Stimulated activated CD4-positive, alpha-beta T cell treated with anti-CD3 and anti-CD28 coated beads, Interleukin-1b, Interleukin-23, amount 100 ng/mL, for 24 hours (primary cell): ENCODE data around the gene EFS.
"Not testable (repeated sequence)": the region's sequence is repeated elsewhere in the genome, so short reads cannot be mapped to it uniquely, and the experiment has no call there.

Experiments used
- DNase-seq, 4 experiments: peaks; one replicate each; pipeline ENCODE4 v3.0.0-alpha.2; 2020; ENCODE audit warnings: low read depth in 4 of 4, low spot score in 1 of 4

The EFS gene

DNA sequence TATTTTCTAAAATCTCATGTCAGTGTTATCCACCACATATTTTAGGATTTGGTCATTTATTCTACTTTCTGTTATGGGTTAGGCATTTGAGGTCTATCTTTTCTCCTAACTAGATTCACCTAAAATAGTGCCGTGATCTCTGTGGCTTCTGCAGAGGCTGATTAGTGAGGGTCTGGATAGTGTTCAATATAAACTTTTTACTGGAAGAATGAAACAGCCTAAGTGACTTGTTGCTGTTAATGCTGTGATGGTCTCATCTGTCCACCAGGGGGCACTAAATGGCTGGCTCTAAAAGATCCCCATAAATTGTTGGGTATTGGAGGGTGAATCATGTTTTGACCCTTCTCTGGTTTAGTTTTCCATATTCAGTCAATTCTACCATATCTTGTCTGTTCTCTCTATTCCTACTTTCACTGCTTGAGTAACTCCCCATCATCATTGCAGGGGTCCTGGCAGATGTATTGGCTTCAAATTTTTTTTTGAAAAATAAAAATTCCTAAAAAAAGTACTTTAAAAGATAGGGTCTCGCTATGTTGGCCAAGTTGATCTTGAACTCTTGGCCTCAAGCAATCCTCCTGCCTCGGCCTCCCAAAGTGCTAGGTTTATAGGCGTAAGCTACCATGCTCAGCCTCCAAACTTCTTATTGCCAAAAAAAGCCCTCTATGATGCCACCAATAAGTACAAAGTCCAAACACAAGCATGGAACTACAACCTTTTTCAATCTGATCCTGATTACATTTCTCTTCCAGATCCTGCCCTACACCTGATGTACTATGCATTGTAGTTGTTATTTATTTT lies 36.8 kb downstream of the EFS start:
- DNase-seq = peak; percentile 32 to 57 (median 45)

DNA sequence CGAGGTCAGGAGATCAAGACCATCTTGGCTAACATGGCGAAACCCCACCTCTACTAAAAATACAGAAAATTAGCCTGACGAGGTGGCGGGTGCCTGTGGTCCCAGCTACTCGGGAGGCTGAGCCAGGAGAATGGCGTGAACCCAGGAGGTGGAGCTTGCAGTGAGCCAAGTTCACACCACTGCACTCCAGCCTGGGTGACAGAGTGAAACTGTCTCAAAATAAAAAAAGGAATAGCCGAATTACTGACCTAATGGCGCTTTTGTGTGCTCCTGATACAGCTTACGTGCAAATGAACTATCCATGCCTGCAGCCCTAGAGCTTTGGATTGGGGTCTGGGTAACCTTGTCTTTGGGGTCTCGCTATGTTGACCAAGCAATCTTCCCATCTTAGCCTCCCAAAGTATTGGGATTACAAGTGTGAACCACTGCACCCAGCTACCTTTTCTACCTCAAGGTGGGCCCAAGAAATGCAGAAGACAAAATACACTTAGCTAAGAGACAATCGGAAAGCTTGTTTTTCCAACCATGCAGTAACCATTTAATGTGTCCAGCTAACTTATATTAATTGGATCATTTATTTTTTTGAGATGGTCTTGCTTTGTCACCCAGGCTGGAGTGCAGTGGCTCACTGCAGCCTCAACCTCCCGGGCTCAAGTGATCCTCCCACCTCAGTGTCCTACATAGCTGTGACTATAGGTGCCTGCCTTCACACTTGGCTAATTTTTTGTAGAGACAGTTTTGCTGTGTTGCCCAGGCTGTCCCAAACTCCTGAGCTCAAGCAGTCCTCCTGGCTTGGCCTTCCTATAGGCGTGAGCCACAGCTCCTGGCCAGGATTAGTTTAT lies 38.3 kb downstream of the EFS start:
- no peak for DNase-seq

DNA sequence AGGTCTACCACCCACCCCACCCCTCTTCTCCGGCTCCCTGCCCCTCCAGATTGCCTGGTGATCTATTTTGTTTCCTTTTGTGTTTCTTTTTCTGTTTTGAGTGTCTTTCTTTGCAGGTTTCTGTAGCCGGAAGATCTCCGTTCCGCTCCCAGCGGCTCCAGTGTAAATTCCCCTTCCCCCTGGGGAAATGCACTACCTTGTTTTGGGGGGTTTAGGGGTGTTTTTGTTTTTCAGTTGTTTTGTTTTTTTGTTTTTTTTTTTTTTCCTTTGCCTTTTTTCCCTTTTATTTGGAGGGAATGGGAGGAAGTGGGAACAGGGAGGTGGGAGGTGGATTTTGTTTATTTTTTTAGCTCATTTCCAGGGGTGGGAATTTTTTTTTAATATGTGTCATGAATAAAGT lies 39.2 kb downstream of the EFS start:
- DNase-seq = not testable (repeated sequence)

DNA sequence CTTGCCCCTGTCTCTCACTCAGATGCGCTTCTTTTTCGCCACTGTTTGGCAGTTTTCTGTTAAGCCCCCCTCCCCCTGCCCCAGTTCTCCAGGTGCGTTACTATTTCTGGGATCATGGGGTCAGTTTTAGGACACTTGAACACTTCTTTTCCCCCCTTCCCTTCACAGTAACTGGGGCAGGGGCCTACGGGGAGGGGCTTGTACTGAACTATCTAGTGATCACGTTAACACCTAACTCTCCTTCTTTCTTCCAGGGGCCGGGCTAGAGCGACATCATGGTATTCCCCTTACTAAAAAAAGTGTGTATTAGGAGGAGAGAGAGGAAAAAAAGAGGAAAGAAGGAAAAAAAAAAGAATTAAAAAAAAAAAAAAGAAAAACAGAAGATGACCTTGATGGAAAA lies 40.0 kb downstream of the EFS start:
- no peak for DNase-seq

DNA sequence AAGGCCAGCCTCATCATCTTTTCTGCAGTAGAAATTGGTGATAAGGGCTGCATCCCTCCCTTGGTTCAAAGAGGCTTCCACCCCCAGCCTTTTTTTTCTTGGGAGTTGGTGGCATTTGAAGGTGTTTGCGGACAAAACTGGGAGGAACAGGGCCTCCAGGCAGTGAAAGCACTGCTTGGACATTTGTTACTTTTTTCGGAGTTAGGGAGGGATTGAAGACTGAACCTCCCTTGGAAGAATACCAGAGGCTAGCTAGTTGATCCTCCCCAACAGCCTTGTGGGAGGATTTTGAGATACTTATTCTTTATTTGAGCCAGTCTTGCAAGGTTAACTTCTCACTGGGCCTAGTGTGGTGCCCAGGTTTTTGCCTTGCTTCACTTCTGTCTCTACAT lies 40.5 kb downstream of the EFS start:
- DNase-seq = no peak

DNA sequence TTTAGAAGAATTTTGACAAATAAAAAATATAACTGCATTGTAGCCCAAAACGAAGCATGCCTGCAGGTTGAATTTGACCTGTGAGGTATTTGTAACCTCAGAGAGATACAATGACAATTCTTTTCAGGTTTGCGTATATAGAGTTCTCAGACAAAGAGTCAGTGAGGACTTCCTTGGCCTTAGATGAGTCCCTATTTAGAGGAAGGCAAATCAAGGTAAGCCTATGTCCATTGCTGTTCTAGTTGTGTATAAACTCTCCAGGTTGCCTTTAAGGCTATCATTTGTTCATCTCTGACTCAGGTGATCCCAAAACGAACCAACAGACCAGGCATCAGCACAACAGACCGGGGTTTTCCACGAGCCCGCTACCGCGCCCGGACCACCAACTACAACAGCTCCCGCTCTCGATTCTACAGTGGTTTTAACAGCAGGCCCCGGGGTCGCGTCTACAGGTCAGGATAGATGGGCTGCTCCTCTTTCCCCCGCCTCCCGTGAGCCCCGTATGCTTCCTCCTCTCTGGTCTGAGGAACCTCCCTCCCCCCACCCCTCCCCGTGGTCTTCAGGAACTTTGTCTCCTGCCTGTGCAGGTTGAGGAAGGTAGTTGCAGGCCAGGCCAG lies 41.0 kb downstream of the EFS start:
- DNase-seq = no peak

DNA sequence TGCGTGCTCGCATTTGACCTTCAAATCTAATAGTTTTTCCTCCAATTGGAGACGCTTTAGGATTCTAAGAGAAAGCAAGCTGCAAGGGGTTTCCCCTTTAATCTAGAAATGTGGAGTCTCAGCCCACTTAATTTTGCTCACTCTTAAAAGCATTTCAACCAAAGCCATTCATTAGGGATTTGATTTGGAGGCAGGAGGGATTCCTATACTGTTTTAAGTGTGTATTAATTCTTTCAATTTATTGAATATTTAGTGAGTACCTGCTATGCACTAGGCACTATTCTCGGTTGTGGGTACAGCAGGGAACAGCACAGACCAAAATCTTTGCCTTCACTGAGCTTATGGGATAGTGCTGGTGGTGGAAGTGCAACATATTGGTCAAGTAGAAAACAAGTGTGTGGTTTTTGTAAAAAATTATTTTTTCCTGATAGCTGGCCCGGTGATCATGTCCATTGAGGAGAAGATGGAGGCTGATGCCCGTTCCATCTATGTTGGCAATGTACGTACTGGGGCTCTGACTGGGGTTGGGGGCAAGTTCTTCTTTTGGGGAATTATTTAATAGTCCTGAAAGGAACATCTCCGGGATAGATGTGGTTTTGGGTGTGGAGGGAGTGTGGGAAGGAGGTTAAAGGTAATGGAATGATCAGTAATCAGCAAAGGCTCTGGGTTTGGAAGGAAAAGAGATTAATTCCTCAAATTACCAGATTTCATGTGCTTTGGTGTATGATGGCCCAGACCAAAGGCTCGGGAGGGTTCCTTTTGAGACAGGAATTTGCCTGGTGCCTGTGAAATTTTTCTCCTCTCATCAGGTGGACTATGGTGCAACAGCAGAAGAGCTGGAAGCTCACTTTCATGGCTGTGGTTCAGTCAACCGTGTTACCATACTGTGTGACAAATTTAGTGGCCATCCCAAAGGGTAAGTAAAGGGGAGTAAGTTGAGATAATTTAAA lies 42.1 kb downstream of the EFS start:
- no peak for DNase-seq

DNA sequence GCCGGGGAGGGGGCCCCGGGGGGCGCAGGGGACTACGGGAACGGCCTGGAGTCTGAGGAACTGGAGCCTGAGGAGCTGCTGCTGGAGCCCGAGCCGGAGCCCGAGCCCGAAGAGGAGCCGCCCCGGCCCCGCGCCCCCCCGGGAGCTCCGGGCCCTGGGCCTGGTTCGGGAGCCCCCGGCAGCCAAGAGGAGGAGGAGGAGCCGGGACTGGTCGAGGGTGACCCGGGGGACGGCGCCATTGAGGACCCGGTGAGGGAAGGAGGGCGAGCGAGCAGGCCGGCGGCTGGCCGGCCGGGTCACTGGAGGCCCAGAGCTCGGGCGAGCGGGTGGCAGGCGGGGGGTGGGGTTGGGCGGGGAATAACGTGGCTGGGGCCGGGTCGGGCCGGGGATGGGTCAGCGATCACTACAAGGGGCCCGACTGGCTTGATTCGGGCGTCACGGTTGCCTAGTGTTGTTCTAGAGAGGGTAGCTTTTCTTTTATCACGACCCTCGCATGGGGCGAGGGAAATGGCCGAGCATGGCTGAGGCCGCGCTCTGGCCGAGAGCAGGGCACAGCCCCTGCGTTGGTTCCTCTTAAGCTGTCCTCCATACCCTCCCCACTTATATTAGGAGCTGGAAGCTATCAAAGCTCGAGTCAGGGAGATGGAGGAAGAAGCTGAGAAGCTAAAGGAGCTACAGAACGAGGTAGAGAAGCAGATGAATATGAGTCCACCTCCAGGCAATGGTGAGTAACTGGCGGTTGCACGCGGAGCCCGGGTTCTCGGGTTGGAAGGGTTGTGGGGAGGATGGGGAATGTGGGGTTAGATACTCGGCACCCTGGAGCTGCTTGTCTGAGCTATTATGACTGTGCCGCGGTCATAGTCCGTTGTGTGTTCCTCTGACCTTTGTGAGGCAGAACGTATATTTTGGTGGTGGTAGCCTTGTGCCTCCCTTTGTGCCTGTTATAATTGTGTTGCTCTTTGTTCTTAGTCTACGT lies 43.1 kb downstream of the EFS start:
- DNase-seq = peak in 2 of 4 experiments; percentile 23 to 50

DNA sequence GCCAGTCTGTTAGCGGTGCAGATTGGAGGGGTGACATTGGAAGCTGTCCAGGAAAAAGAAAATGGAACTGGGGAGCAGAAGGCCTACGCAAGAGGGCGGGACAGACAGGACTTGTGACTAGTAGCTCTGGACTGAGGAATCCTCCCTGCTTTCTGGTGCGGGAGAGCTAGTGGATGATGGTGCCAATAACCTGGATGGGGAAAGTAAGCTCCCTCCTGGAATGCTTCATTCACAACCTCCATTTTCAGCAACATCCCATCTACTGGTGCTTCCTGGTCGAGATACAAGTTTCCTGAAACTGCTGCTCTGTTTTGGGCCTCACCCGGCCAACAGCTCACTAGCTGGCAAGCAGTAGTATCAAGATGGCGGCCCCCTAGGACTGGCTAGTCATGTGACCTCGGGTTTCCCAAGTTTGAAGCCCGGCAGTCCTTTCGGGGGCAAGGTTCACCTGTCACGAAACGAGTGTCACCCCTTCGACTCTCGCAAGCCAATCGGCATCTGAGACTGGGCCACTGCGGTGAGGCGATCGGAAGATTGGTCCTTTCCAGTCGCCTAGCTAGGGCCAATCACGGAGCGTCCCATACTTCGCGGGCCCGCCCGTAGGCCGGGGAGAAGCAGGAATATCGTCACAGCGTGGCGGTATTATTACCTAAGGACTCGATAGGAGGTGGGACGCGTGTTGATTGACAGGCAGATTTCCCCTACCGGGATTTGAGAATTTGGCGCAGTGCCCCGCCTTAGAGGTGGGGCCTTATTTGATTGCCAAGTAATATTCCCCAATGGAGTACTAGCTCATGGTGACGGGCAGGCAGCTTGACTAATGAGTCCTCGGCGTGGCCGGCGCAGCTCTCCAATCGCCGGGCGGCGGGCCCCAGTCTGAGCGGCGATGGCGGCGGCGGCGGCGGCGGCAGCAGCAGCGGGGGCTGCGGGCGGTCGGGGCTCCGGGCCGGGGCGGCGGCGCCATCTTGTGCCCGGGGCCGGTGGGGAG lies 44.1 kb downstream of the EFS start, which contains the start of gene PABPN1:
PABPN1 (plus strand) TSS at position 874 of the 988 bp plus-strand sequence; CDS start at position 887, 13 bp downstream.
- peak; percentile 84 to 95 (median 90) for DNase-seq

DNA sequence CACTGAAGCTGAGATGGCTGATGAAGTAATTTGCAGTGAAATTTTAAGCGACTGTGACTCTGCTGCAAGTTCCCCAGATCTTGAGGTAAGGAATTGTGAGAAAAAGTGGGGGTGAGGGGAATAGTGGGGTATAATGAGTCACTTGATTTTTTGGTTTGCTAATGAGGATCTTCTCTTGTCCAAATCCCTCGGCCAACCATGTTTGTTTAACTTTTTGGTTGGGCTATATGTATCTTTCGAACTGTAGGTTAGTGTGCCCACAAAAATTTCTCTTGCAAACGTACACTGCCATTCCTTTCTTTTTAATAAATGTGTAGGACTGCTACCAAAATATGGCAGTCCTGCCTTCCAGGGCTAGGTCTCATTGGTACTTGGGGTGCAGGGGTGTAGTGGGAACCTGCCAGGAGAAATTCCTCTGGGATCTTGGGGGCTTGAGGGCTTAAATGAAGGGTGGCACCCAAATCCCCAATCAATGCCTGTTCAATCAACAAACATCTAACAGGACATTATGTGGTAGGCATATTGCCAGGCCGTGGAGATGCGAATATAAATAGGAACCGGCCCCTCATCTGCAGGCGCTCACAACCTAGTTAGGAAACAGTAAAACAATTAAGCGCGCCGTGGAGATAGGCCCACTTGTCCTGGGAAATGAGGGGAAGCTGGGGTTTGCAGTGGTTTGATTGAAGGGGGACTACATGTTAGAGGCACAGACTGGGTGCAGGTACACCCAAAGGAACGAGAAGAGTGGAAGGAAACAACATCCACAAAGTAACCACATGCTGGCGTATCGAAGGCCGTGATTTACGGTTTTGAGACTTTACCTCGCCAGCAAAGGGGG lies 45.0 kb downstream of the EFS start:
- DNase-seq = no peak

DNA sequence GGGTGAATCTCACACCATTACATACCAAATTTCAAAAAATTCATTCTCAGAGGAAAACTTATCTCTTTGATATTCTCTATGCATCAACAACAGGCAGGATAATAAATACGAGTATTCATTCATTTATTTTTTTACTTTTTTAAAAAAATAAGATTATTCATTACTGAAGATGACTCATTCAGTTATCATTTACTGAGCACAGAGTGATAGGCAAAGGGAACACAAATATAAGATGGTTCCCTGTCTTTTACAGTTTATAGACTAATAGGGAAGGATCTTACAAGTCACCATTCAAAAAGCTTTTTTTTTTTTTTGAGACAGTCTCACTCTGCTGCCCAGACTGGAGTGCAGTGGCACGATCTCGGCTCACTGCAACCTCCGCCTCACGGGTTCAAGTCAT lies 48.7 kb downstream of the EFS start:
- no peak for DNase-seq

DNA sequence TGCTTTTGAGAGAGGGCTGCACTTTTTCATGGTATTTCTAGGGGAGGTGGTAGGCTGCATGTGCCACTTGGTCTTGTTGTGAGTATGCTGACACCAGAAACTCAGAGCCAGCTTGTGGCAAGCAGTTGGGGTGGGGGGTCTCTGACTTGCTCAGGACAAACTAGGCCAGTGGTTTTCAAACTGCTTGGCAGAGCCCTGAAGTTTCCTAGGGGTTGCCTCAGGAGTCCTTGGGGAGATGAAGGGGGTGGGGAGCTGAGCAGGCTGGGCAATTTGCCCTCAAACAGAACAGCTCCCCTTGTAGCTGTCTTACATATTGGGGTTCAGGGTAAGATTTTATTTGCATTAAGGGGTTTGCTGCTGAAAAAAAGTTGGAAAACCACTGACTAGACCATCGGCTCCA lies 54.4 kb downstream of the EFS start:
- no peak for DNase-seq

DNA sequence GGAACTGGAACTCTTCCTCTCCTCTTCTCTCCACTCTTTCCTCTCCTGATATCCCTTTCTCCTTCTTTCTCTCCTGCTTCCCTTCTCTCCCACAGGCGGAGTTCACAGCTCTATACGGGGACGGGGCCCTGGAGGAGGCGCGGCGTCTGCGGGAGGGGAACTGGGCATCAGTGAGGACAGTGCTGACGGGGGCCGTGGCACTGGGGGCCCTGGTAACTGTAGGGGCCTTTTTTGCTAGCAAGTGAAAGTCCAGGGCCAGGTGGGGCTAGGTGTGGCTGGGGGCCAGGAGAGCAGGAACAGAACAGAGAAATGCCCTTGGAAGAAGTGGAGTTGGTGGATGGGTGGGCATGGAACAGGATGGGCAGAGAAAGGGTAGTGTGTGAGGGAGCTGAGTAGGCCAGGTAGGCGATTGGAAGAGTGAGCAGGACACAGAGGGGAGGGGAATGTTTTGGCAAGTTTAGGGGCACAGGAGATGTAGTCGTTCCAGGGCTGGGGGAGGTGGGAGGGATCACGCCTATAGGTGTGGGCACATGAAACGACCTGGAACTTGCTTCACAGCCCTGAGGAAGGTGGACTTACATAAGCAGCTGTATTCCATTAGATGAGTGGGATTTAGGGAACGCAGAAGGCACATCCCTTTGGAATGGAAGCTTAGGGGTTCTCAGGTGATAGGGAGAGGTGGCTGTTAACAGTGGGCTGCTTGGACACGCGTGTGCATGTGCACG lies 56.1 kb downstream of the EFS start:
- DNase-seq = no peak

DNA sequence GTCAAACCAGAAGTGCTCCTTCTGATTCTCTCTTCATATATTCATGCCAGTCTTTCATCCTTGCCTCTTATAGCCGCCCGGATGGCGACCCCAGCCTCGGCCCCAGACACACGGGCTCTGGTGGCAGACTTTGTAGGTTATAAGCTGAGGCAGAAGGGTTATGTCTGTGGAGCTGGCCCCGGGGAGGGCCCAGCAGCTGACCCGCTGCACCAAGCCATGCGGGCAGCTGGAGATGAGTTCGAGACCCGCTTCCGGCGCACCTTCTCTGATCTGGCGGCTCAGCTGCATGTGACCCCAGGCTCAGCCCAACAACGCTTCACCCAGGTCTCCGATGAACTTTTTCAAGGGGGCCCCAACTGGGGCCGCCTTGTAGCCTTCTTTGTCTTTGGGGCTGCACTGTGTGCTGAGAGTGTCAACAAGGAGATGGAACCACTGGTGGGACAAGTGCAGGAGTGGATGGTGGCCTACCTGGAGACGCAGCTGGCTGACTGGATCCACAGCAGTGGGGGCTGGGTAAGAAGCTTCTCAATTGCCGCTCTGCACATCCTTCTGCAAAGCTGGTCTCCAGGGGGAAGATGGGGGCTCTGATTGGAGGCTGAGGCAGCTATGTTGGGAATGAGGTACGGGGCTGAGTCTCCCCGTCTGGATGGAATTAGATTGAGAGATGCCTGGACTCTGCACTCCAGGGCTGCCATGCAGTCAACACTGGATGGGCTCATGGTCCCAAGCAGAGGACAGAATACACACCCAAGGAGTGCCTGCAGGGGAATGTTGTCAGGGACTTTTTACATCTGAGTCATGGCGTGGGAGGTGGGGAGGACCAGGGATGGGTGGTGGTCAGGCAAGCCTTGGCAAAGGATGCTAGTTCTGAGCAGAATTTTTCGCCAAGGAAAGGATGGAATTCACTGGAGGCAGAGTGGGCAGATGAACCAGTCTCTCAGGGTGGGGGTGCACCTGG lies 57.0 kb downstream of the EFS start:
- DNase-seq = no peak

DNA sequence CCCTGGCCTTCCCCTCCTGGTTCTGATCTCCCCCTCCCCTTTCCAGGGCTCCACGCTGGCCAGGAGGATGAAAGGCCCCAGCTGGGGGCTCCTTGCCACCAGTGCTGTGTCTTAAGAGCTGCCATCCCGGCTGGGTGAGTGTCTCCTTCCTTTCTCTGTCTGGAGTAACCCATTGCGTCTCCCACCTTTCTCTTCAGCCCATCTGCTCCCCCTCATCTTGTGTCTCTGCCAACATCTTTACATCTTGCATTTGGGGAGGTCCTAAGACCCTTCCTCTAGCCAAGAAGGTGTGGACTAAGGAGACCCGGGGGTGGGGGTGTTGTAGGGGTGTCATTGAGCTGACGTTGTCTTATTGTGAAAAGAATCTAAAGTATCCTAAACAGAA lies 57.8 kb downstream of the EFS start:
- DNase-seq = no peak
